ENCODE data around the gene ITPK1.

DNA sequence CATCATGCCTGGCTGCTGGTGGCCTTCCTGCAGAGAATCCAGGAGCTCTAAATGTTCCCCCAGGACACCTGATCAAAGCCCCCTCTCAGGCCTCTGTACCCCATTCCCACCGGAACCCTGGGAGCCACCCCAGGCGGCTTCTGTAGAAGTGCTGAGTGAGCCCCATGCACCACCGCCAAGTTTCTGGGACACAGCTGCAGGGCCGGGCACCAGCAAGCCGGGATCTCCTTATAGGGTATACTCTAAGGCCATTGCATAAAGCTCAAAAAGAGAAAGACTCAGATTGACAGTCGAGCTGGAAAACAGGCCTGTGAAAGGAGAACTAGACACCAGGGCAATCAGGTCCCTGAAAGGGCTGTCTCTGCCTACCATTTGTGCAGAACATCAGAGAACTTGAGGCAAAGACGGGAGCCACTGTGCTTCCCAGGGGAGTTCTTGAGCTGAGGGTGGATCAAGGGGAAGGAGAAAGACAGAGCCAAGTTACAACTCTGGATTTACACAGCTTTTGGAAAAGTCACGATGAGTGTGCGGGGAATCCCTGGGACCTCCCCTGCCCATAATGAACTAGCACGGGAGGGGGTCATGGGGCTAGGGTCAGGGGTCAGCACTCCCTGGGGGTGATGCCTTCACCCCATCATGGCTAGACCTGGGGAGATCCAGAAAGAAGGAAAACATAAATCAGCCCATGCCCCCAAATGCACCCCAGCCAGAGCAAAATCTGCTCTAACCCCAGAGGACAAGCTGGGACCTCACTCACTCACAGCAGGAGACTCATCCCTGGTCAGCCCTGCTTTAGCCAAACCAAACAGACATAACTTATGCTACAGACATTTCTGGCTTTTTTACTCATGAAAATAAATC is 51.1 kb downstream of the ITPK1 start:
- TF ChIP-seq RFX5 (IDR thresholded peaks at IDR 0.05; ENCODE audit: low read length) (no peak), POLR2AphosphoS5 (IDR thresholded peaks at IDR 0.05; ENCODE audit: low read depth, low read length) (no peak)

All from SK-N-SH (cell line).